Measurements from ENCODE around the gene FADS3. TPM values are rescaled to one million over a fixed set of nuclear protein-coding genes. Genes with fewer than 3 reads are reported as not detected.

Gene FADS3
- total and polyA plus RNA-seq, 2 of the 4 experiments (the other 2 are of a cell fraction): 54.5 to 110 TPM

DNA sequence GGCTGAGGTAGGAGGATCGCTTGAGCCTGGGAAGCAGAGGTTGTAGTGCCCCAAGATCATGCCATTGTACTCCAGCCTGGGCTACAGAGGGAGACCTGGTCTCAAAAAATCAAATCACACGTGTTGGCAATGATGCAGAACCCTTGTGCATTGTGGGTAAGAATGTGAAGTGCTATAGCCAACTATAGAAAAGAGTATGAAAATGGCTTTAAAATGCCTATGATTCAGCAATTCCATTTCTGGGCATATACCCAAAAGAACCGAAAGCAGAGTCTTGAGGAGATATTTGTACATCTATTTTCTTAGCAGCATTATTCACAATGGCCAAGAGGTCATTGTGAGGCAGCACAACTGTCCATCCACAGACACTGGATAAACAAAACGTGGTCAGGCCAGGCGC is 2.6 kb upstream of the FADS3 start:
- ChIA-PET CTCF (interaction anchor here (1.1 kb wide), 1 partner anchor 188 kb away, joined by 6 read pairs; no protein-coding TSS in a partner anchor), POLR2A (ENCODE audit: unreplicated experiment) (no interaction called here)
- H3K4me3 ChIP-seq (ENCODE audit: insufficient read depth, low read depth, low read length): no peak overlapping the region
- no peak overlapping the region for H4K5ac ChIP-seq (ENCODE audit: low read depth, low read length)
- H3K56ac ChIP-seq (ENCODE audit: extremely low read depth, insufficient read depth, low read length): no peak overlapping the region
- no peak overlapping the region for H3K4me2 ChIP-seq (ENCODE audit: low read depth, low read length)
- peak overlapping the region; percentile 14; the same call in 1 of the 2 replicates for H3K18ac ChIP-seq (ENCODE audit: low read depth, low read length)
- no peaks in the 10 kb centered on the region for H3K27me3 ChIP-seq (ENCODE audit: control insufficient read depth, insufficient read depth, low read length)
- peaks cover 3% of the 10 kb centered on the region; the same call in 1 of the 2 replicates for H4K20me1 ChIP-seq (ENCODE audit: insufficient read depth, low read length)
- DNase-seq: peak; percentile 94
- TF ChIP-seq MAFK (IDR thresholded peaks at IDR 0.05; ENCODE audit: low read depth, low read length) (peak; percentile 79), RCOR1 (IDR thresholded peaks at IDR 0.05; ENCODE audit: insufficient replicate concordance, low read length) (no peak), POLR2A (IDR thresholded peaks at IDR 0.05; ENCODE audit: low read depth, low read length) (no peak), NFE2L2 (IDR thresholded peaks at IDR 0.05; ENCODE audit: low read depth, low read length) (peak; percentile 88), CEBPB (IDR thresholded peaks at IDR 0.05; ENCODE audit: low read depth, low read length) (0 out of 2 replicates have a peak, but pooled peaks have one; percentile 9), MXI1 (IDR thresholded peaks at IDR 0.05; ENCODE audit: borderline replicate concordance, low read depth, low read length) (peak; percentile 30; the same call in 1 of the 2 replicates), BHLHE40 (IDR thresholded peaks at IDR 0.05; ENCODE audit: low read depth, low read length) (0 out of 2 replicates have a peak, but pooled peaks have one; percentile 22)
- TF ChIP-seq, protein P1, sequence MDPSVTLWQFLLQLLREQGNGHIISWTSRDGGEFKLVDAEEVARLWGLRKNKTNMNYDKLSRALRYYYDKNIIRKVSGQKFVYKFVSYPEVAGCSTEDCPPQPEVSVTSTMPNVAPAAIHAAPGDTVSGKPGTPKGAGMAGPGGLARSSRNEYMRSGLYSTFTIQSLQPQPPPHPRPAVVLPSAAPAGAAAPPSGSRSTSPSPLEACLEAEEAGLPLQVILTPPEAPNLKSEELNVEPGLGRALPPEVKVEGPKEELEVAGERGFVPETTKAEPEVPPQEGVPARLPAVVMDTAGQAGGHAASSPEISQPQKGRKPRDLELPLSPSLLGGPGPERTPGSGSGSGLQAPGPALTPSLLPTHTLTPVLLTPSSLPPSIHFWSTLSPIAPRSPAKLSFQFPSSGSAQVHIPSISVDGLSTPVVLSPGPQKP (IDR thresholded peaks at IDR 0.05; ENCODE audit: borderline replicate concordance, low read depth, low read length): no peak
- no peak overlapping the region for H2AK9ac ChIP-seq (replicated peaks; ENCODE audit: low read depth, low read length, poor library complexity)
- WGBS, 2 experiments (ENCODE audit: extremely low coverage in 2 of 2, insufficient read length in 1 of 2): no CpG with 5 or more reads among the region's 5 CpGs
- H3K79me1 ChIP-seq (ENCODE audit: low read depth in 1 of 2, low read length in 2 of 2): peaks cover 4 to 17% of the 10 kb centered on the region in 2 experiments; a peak in 3 of 4 replicates
- dilution Hi-C loops (cut with HindIII; ENCODE audit: low sequenced_read_pairs, unreplicated experiment): no loop called here
- H3K4ac ChIP-seq (ENCODE audit: low read depth, low read length): no peak overlapping the region
- no peak overlapping the region for H3K14ac ChIP-seq (replicated peaks; ENCODE audit: low read depth, low read length)
- H3K9me1 ChIP-seq (ENCODE audit: insufficient read depth, low read length): no peaks in the 10 kb centered on the region
- no peak overlapping the region for H2BK5ac ChIP-seq (ENCODE audit: low read depth, low read length, poor library complexity, severe bottlenecking)
- in situ Hi-C loops (cut with MboI; ENCODE audit: low sequenced_read_pairs): no loop called here
- peak overlapping the region in 1 of 2 experiments; percentile 69; a peak in 1 of 4 replicates for H4K8ac ChIP-seq (ENCODE audit: low read depth in 2 of 2, low read length in 2 of 2)
- H2BK15ac ChIP-seq (ENCODE audit: low read depth, low read length): no peak overlapping the region
- H2AFZ ChIP-seq (replicated peaks; ENCODE audit: low read length, poor library complexity): no peak overlapping the region
- H3K27ac ChIP-seq (ENCODE audit: insufficient read depth, low read length): peak overlapping the region; percentile 69; the same call in 1 of the 2 replicates
- no peaks in the 10 kb centered on the region for H3K36me3 ChIP-seq (ENCODE audit: control insufficient read depth, insufficient read depth, low read length)
- H3K9me3 ChIP-seq (ENCODE audit: control insufficient read depth, insufficient read depth, low read length): no peaks in the 10 kb centered on the region
- ATAC-seq (ENCODE audit: low read depth): peak; percentile 4
- no peak overlapping the region for H2BK20ac ChIP-seq (ENCODE audit: low read depth, low read length)
- BruUV-seq (replicated peaks): no TSS peak
- H4K91ac ChIP-seq (ENCODE audit: insufficient read depth, low read depth, low read length): peak overlapping the region; percentile 35; the same call in 1 of the 2 replicates
- H2AK5ac ChIP-seq (ENCODE audit: low read depth, low read length): no peak overlapping the region
- peak overlapping the region; percentile 67; the same call in 1 of the 2 replicates for H2BK120ac ChIP-seq (ENCODE audit: low read depth, low read length)
- H3K4me1 ChIP-seq (ENCODE audit: control insufficient read depth, insufficient read depth, low read length): peaks cover 12% of the 10 kb centered on the region
- no peak overlapping the region for H3K23ac ChIP-seq (ENCODE audit: low read depth, low read length)
- intact Hi-C loops (cut with micrococcal nuclease): no loop called here
- no peak overlapping the region for H3K9ac ChIP-seq (ENCODE audit: low read depth, low read length)
